ENCODE data around the gene SURF4.
"Not testable (repeated sequence)": the region's sequence is repeated elsewhere in the genome, so short reads cannot be mapped to it uniquely, and the experiment has no call there.

SURF4 gene

GRCh38 chr9:133397370-133397769 lies 21.5 kb upstream of the SURF4 start:
- DNase-seq (ENCODE audit: low spot score): no peak

- DNase-seq (ENCODE audit: low spot score): no peak
Observed at GRCh38 chr9:133396952-133397351, 21.1 kb upstream of the SURF4 start.

- DNase-seq (ENCODE audit: low spot score): no peak
Observed at GRCh38 chr9:133394687-133395271, 18.9 kb upstream of the SURF4 start.

GRCh38 chr9:133393399-133393798 lies 17.5 kb upstream of the SURF4 start:
- no peak for DNase-seq (ENCODE audit: low spot score)

GRCh38 chr9:133392308-133392707 lies 16.4 kb upstream of the SURF4 start:
- DNase-seq (ENCODE audit: low spot score): not testable (repeated sequence)

GRCh38 chr9:133391449-133391848 lies 15.6 kb upstream of the SURF4 start:
- DNase-seq (ENCODE audit: low spot score): not testable (repeated sequence)

GRCh38 chr9:133390713-133391112 lies 14.9 kb upstream of the SURF4 start:
- no peak for DNase-seq (ENCODE audit: low spot score)

GRCh38 chr9:133389562-133389961 lies 13.7 kb upstream of the SURF4 start:
- no peak for DNase-seq (ENCODE audit: low spot score)

GRCh38 chr9:133389025-133389557 lies 13.2 kb upstream of the SURF4 start:
- no peak for DNase-seq (ENCODE audit: low spot score)

- DNase-seq (ENCODE audit: low spot score): peak; percentile 48
Observed at GRCh38 chr9:133387680-133388079, 11.8 kb upstream of the SURF4 start.

GRCh38 chr9:133386338-133386737 lies 10.5 kb upstream of the SURF4 start:
- DNase-seq (ENCODE audit: low spot score): no peak

- DNase-seq (ENCODE audit: low spot score): no peak
Observed at GRCh38 chr9:133385452-133385851, 9.6 kb upstream of the SURF4 start.

- DNase-seq (ENCODE audit: low spot score): no peak
Observed at GRCh38 chr9:133384736-133385321, 9.0 kb upstream of the SURF4 start.

GRCh38 chr9:133383438-133383837 lies 7.6 kb upstream of the SURF4 start:
- DNase-seq (ENCODE audit: low spot score): no peak

- DNase-seq (ENCODE audit: low spot score): no peak
Observed at GRCh38 chr9:133382507-133383141, 6.8 kb upstream of the SURF4 start.

- DNase-seq (ENCODE audit: low spot score): no peak
Observed at GRCh38 chr9:133380734-133381133, 4.9 kb upstream of the SURF4 start.

- no peak for DNase-seq (ENCODE audit: low spot score)
Observed at GRCh38 chr9:133379153-133380086, 3.6 kb upstream of the SURF4 start.

- DNase-seq (ENCODE audit: low spot score): no peak
Observed at GRCh38 chr9:133378408-133378962, 2.6 kb upstream of the SURF4 start.

GRCh38 chr9:133377721-133378216 lies 1.9 kb upstream of the SURF4 start:
- no peak for DNase-seq (ENCODE audit: low spot score)

- DNase-seq (ENCODE audit: low spot score): not testable (repeated sequence)
Observed at GRCh38 chr9:133377280-133377679, 1.4 kb upstream of the SURF4 start.

GRCh38 chr9:133375116-133375723 lies 640 bp downstream of the SURF4 start:
- peak; percentile 73 for DNase-seq (ENCODE audit: low spot score)

Data from HuH-7.5 (cell line).